ENCODE results near the gene KRTAP10-2.
"Not testable (repeated sequence)": the region's sequence is repeated elsewhere in the genome, so short reads cannot be mapped to it uniquely, and the experiment has no call there.

Gene KRTAP10-2, protein sequence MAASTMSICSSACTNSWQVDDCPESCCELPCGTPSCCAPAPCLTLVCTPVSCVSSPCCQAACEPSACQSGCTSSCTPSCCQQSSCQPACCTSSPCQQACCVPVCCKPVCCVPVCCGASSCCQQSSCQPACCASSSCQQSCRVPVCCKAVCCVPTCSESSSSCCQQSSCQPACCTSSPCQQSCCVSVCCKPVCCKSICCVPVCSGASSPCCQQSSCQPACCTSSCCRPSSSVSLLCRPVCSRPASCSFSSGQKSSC

DNA sequence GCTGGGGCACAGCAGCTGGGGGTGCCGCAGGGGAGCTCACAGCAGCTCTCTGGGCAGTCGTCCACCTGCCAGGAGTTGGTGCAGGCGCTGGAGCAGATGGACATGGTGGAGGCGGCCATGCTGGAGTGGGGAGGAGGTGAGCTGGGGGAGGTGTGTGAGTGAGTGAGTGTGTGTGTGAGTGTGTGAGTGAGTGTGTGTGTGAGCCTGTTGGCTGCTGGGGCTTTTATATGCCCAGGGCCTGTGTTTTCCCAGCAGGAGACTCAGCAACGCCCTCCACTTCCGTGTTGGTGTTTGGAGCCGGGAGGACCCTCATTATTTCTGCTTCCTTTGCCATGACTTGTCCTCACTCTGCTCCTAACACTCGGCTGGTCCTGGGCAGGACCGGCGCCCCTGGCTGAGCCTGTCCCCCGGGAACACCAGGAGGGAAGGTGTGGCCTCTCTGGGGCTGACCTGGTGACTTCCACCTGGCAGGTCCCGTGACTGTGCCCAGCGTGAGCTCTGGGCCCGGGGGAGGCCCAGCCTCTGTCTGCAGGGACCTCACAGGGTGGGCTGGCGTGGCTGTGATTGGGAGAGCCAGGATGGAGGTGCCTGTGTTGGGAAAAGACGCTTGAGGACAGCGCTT lies at the start of gene KRTAP10-2:
Gene KRTAP10-2, minus strand, starts transcription at position 166 of the 622 bp plus-strand sequence. Its CDS starts 47 bp downstream, at position 119.
- DNase-seq = no peak

DNA sequence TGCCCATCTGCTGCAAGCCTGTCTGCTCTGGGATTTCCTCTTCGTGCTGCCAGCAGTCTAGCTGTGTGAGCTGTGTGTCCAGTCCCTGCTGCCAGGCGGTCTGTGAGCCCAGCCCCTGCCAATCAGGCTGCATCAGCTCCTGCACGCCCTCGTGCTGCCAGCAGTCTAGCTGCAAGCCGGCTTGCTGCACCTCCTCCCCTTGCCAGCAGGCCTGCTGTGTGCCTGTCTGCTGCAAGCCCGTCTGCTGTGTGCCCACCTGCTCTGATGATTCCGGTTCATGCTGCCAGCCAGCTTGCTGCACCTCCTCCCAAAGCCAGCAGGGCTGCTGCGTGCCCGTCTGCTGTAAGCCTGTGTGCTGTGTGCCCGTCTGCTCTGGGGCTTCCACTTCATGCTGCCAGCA lies 49.8 kb upstream of the KRTAP10-2 start:
- not testable (repeated sequence) for DNase-seq

DNA sequence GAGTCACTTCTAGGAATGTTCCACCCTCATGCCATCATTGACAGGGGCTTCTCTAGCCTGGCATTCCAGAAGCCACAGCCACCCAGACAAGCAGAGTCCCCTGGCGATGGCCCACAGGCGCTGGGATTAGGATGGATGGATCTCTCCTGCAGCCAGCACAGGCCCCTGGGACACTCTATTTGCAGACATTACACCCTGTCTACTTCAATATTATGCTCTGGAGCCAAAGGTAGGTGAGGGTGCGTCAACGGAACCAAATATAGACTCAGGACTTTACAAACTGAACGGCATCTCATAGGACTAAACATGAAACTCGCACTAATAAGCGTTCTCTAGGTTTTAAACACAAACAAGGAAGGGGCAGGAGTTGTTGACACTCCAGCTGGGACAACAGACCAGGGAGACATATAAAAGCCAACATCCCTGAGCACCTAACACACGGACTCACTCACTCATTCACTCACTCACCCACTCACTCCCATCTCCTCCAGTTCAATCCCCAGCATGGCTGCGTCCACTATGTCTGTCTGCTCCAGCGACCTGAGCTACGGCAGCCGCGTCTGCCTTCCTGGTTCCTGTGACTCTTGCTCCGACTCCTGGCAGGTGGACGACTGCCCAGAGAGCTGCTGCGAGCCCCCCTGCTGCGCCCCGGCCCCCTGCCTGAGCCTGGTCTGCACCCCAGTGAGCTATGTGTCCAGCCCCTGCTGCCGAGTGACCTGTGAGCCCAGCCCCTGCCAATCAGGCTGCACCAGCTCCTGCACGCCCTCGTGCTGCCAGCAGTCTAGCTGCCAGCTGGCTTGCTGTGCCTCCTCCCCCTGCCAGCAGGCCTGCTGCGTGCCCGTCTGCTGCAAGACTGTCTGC lies 49.0 kb upstream of the KRTAP10-2 start, which contains the start of gene KRTAP10-7:
Gene KRTAP10-7, plus strand, starts transcription at position 480 of the 861 bp plus-strand sequence. Its CDS starts 25 bp downstream, at position 505.
- DNase-seq = not testable (repeated sequence)

DNA sequence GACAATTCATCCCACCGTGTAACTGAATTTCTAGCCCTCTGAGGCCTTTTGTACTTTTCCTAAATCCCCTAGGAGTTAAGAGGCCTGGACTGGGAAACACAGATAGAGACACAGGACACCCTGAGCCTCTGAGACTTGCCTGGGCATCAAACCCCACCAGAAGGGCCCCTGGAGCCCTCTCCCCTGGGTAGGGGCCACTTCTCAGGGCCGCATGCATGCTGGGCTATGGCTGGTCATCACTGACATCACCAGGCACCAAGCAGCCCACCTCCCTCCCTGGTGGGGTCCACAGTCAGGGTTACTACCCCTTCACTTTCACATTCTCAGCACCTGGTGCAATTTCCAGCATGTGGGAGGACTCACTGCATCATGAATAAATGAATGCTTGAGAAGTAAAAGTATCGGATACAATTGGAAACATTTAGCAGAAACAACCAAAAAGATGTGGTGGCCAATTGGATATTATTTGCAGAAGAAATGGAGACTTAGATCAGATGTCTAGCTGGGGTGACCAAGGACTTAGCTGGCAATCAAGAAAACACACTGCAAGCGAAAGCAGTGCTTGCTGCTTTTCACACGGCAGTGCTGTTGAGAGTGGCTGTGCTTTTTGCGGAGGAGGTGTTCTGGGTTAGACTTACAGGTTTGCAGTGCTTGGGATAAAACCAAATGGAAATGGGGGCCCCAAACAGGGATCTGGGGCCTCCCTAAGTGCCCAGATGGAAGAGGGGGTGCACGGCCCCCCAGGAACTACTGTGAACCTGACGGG lies 48.1 kb upstream of the KRTAP10-2 start:
- DNase-seq = no peak

DNA sequence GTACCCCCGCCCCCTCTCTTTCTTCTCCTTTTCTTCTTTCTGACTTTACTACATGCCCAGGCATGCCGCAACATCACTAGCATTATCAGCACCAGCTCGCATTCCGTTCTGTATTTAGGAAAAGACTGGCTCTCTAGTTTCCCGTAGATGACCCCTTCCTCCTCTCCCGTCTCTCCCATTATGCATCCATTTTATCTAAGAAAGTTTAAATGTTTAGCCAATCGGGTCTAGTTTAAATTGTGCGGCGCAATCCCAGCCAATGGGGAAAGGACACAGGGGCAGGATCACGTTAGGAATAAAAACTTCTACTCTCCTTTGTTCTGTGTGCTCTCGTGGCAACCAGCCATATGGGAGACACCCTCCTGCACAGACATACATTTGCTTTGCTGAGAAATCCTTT lies 46.8 kb upstream of the KRTAP10-2 start:
- DNase-seq = no peak

DNA sequence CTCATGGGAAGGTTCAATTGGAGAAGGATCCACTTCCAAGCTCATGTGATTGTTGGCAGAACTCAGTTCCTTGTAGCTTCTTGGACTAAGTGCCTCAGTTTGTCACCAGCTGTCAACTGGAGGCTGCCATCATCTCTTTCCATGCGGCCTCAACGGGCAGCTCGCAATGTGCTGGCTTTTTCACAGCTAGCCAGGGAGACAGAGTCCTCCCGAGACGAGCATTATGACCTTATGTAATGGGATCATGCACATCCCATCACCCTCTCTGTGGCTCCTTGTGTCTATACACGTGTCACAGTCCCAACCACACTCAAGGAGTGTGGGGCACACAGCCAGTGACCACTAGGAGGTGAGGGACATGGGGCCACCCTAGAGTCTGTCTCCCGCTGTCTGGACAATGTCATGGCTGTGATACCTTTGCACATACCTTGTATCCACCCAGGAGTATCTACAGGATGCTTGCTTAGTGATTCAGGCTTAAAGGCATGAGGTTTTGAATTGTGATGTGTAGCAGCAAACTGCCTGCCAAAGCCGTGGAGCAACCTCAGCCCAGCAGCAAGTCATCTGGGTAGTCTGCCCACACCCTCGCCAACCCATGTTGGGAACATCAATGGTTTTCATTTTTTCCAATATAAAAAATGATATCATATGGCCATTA lies 44.9 kb upstream of the KRTAP10-2 start:
- DNase-seq = no peak

DNA sequence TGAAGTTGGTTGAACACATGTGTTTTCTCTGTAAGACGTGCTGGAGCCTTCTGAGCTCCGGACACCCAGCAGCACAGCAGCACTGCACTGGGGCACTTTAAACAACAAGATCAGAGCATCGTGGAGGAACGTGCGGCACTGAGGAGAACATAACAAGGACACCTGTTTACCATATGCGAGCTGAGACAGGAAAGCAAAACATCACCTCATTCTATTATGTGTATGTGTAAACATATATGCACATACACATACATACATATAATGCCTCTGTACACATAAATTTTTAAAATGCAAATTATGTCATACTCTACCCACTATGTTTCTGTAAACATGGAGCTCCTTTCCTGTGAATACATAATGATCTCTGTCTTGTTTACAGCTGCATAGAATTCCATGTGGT lies 44.2 kb upstream of the KRTAP10-2 start:
- no peak for DNase-seq

DNA sequence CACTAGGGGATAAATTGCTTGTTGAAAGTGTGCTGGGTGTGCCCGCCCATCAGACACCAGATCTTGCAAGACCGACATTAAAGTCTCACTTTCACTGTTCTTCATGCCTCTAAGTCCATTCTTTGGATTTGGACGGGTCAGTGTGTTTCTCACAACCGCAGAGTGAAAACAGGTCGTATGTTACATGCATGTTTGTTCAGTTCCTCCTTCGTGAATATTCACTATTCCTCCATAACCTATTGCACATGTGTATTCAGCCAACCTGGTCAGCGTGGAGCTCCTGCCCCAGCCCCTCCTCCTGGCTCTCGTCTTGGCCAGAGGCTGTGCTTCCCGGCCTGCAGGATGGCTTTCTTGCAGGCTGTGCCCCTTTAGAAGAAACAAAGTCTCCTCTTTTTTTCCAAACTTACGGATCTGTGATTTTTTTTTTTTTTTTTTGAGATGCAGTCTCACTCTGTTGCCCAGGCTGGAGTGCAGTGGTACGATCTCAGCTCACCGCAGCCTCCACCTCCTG lies 43.2 kb upstream of the KRTAP10-2 start:
- DNase-seq = no peak

DNA sequence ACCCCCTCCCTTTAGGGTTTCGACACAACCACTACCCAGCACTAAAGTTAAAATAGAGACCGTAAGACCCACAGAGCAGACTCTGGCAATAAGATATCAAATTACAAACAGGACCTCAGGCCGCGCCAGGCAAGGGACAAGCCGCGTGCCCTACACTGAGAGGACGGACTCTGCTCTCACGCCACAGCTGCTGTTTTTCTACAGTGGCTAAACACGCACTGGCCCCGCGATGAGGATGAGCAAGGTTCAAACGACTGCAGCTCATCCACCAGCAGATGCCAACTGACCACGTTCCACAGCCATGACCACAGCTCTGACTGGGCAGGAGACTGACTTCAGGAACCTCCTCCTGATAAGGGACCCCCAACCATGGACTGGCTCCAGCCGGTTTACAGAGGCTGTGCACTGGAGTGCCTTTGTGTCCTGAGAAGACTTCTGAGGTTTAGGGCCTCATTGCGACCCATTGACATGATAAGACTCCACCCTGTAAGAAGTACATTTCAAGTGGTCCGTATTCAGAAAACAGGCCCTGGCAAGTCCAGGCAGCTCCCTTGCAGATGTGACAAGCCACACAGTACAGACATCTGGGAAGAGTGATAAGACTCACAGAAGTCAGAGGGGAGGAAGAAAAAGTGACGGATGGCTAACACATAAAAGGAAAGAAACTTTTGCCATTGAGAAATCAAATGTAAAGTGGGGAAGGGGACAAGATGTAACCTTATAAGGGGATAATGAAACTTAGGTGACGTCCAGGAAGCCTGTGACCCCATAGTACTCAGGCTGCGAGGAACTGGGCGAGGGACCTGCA lies 42.5 kb upstream of the KRTAP10-2 start:
- no peak for DNase-seq

DNA sequence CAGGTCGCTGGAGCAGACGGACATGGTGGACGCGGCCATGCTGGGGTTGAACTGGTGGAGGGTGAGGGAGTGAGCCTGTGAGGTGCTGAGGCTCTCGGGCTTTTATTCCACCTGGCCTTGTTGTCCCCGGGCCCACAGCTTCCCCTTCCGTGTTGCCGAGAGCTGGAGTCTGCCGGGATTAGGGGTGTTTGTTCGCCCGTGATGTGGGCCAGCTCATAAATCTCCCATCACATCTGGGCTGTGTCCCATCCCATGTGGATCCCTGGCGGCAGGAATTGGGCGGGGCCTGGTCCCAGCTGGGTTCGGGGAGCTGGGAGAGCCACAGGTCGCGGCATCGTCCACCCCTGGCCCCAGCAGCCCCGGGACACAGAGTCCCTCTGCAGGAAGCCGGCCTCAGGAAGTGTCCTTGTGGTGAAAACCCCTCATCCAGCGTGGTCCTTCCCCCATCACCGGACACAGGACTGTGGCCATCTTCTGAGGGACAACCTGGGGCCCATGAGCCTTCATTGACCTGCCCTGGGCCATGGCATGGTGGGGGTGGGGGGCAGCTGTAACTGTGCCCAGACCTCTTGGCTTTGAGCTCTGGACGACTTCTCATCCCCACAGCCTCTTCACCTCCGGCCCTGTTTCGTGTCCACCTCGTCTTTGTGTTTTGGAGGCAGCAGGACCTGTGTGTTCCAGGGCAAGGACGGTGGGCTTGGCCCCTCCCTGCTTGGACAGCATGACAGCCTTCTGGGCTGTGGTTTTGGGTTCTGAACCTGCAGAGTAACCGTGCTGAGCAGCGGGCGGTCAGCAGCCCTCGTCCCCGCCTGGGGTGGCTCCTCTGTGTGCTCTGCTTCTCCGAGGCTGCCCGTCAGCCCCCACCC lies 41.4 kb upstream of the KRTAP10-2 start, which contains the start of gene KRTAP10-6:
Gene KRTAP10-6, minus strand, starts transcription at position 60 of the 866 bp plus-strand sequence. Its CDS starts 21 bp downstream, at position 39.
- no peak for DNase-seq

DNA sequence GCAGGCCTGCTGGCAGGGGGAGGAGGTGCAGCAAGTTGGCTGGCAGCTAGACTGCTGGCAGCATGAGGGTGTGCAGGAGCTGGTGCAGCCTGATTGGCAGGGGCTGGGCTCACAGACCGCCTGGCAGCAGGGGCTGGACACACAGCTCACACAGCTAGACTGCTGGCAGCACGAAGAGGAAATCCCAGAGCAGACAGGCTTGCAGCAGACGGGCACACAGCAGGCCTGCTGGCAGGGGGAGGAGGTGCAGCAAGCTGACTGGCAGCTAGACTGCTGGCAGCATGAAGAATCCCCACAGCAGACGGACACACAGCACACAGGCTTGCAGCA lies 40.5 kb upstream of the KRTAP10-2 start:
- not testable (repeated sequence) for DNase-seq

DNA sequence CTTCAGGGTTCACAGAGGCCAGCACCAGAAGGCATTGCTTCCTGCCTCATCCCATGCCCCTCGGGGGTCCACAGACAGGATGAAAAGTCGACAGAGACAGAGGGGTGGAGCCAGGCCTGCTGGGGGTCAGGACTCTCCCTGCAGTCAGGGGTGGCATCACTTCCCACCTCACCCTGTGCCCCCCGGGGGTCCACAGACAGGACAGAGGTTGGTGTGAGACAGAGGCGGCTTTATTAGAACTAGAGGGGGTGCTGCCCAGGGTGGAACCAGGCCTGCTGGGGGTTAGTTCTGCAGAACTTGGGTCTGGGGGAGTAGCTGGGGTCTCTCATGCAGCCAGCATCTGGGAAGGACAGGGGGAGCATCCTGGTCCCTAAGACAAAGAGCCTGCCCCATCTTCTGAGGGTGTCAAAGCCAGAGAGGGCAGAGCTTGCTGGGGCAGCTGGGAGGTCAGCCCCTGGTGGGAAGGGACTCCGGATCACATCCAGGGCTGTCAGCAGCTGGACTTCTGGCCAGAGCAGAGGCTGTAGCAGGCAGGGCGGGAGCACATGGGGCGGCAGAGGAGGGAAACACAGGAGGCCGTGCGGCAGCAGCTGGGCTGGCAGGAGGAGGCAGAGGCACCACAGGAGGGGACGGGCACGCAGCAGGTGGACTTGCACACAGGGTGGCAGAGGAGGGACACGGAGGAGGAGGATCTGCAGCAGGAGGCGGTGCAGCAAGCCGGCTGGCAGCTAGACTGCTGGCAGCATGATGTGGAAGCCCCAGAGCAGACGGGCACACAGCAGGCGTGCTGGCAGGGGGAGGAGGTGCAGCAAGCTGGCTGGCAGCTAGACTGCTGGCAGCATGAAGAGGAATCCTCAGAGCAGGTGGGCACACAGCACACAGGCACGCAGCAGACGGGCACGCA lies 39.8 kb upstream of the KRTAP10-2 start:
- DNase-seq = not testable (repeated sequence)

DNA sequence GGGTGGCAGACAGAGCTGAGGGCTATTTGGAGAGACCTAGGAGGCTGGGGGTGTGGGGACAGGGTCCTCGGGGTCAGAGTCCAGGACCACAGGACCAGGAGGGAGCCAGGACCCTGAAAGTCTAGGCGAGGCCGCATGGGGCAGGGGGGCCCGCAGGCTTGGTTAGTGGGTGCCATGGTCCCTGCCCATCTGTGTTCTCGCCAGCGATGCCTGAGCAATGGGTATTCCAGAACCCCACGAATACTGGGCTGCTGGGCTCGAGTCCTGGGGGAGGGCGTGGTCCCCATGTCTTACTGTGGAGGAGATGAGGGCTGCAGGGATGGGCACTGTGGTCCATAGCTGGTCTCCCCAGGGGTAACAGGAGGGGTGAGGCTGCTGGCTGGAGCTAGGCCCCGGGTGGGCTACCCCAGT lies 39.0 kb upstream of the KRTAP10-2 start:
- DNase-seq = no peak

DNA sequence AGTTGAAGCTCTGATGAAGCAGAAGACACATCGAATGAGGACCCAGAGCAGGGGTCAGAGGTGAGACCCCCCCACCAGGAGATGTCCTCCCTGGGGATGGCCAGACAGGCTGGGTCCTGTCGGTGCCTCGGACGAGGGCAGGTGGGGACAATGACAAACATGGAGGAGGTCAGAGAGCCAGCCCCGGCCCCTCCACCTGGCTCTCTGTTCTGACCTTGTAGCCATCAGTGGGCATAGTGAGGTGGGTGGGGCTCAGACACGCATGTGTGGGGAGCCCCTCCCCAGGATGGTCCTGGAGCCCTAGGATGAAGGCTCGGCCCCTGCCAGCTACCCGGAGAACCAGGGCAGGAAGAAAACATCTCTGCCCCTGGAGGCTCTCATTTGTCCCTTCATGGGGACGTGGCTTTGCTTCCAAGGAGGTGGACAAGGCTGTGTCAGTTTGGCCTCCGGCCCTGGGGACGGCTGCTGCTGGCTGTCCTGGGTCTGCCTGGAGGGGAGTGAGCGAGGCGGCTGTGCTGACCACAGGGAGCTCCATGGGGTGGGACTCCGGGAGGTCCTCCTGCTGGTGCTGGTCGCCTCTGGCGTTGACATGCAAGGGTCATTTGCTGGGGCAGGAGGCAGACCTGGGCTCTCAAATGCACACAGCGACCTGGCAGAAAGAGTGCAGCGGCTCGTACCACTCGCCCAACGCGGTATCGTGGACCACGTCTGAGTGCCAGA lies 38.4 kb upstream of the KRTAP10-2 start:
- DNase-seq = no peak

DNA sequence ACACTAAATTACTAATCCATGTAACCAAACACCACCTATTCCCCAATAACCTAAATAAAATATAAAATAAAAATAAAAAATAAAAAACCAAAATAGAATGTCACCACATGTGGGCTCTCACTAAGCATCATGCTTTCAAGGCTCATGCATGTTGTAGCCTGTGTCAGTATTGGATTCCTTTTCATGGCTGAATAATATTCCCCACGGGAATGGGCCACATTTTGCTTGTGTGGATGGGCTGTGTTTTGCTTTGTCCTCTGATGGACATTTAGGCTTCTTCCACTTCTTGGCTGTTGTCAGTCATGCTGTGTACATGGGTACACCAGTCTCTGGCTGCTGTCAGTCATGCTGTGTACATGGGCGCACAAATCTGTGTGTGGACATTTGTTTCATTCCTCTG lies 37.8 kb upstream of the KRTAP10-2 start:
- DNase-seq = no peak

DNA sequence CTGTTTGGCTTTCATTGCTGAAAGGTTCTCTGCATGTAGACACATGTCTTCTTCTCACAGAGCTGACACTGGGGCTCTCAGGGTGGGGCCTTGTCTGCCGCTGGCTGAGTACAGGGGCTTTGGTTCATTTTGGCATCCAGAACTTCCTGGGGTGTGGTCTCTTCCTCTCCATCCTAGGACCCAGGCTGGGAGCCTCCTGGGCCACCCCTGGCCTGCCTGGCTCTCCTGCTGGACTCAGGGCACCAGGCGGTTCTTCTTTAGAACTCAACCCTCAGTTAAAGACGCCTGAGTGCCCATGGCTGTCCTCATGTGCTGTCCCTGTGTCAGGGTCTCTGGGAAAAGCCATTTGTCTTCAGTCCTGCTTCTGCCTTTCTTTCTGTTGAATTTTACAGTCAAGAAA lies 34.6 kb upstream of the KRTAP10-2 start:
- DNase-seq = no peak

DNA sequence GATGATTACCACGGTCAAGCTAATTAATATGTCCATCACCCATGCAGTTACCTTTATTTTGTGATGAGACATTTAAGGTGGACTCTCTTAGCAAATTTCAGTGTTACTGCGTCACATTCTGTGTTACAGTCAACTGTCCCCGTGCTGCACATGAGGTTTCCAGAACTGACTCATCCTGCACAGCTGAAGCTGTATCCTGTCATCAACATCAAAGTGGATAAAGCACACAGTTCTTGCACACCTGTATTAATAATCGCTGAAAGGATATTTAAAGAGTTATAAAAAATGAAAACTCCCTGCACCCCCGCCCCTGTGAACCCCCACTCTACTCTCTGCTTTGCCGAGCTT lies 32.5 kb upstream of the KRTAP10-2 start:
- DNase-seq = peak; percentile 18

DNA sequence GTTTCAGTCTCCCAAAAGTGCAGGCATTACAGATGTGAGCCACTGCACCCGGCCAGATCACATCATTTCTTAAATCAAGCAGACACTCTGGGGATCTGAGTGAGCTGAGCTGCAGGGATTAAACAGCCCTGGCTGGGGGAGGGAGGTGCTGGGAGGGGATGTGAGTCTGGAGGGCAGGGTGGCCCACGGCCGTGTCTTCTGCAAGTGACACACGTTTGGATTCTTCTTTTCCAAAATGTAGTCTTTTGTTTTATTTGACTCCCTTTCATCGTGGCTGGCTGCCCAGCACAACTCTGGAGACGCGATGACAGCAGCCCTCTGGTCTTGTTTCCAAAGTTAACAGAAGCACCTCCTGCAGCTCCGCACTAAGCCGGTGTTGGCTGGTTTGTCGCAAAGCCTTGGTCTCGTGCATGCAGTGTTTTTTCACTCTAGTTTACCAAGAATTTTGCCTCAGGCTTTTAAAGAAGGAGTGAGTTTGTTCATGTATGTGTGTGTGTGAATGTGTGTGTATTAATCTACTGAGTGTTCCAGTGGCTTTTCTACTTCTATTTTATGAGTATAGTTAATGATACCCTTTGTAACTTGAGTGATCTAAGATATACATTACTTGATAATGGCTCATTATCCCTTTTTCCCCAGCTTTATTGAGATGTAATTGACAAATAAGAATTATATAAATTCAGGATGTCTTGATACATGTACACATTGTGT lies 31.9 kb upstream of the KRTAP10-2 start:
- no peak for DNase-seq
